MCF 10A (cell line): ENCODE results near the gene PLD5. TPM values are rescaled to one million over a fixed set of nuclear protein-coding genes. Genes with fewer than 3 reads are reported as not detected.

ENCODE experiments used
- BruUV-seq: library from RNA; stranded (reverse); fragments of 400-500 nt; replicated peaks from 2 replicates; lab custom pipeline; 2021; lab: Mats Ljungman, UMichigan
- CTCF ChIA-PET: fragments of 300-600 bp; sonication (Branson Sonifier 250); formaldehyde crosslinking; extraction: SDS; loops from one replicate; lab custom pipeline; 2021; ENCODE audit warnings: antibody characterized with exemption, inconsistent platforms; lab: Yijun Ruan, JAX
- POLR2A ChIA-PET: fragments of 300-600, 350-650 bp; sonication (Branson Sonifier 250); formaldehyde crosslinking; extraction: SDS; loops from one replicate; lab custom pipeline; 2020; ENCODE audit warnings: antibody characterized with exemption, inconsistent platforms; lab: Yijun Ruan, JAX
- DNase-seq: peaks from one replicate; pipeline ENCODE4 v3.0.0-alpha.2; 2018; ENCODE audit not compliant: unreplicated experiment
- H3K27ac Mint-ChIP-seq: one replicate; pipeline ENCODE4 v1.8.0; 2022; ENCODE audit warnings: mild to moderate bottlenecking, low read depth, mixed read lengths; ENCODE audit not compliant: unreplicated experiment
- H3K27me3 Mint-ChIP-seq: one replicate; pipeline ENCODE4 v1.8.0; 2022; ENCODE audit warnings: mixed read lengths; ENCODE audit not compliant: insufficient read depth, unreplicated experiment
- H3K36me3 Mint-ChIP-seq: one replicate; pipeline ENCODE4 v1.8.0; 2022; ENCODE audit warnings: mild to moderate bottlenecking, moderate library complexity, mixed read lengths; ENCODE audit not compliant: insufficient read depth, unreplicated experiment
- H3K4me1 Mint-ChIP-seq: one replicate; pipeline ENCODE4 v1.8.0; 2022; ENCODE audit warnings: mixed read lengths; ENCODE audit not compliant: insufficient read depth, unreplicated experiment
- H3K4me3 Mint-ChIP-seq: one replicate; pipeline ENCODE4 v1.8.0; 2022; ENCODE audit warnings: mild to moderate bottlenecking, moderate library complexity, mixed read lengths; ENCODE audit not compliant: unreplicated experiment
- H3K9me3 Mint-ChIP-seq: one replicate; pipeline ENCODE4 v1.8.0; 2022; ENCODE audit warnings: mixed read lengths; ENCODE audit not compliant: unreplicated experiment
- CTCF ChIP-seq: fragments of 200-600 bp; IDR thresholded peaks from one replicate; pipeline ENCODE4 v1.8.0; 2022; ENCODE audit warnings: antibody characterized with exemption, mild to moderate bottlenecking; ENCODE audit not compliant: unreplicated experiment
- intact Hi-C: fragments of 100-400 bp; cut with micrococcal nuclease; formaldehyde crosslinking; loops from 2 replicates; pipeline ENCODE4 v1.14.1; 2022
- total RNA-seq: library from RNA; stranded (reverse); gene quantifications from 2 replicates; pipeline ENCODE4 v1.2.3, GENCODE V29; 2022

PLD5 gene
- total RNA-seq, 1 experiment from 2014 or later, result 18.3 TPM

GRCh38 chr1:242404296-242404695 is 120.2 kb downstream of the PLD5 start:
- peaks cover 10% of the 10 kb centered on the region for H3K9me3 Mint-ChIP-seq
- peaks cover 5% of the 10 kb centered on the region for H3K4me1 Mint-ChIP-seq
- no peak overlapping the region for H3K4me3 Mint-ChIP-seq
- BruUV-seq, result no TSS peak
- no peak for DNase-seq
- CTCF ChIA-PET, result interaction anchor here (0.8 to 2.2 kb wide), 4 partner anchors 9 to 51 kb away, joined by 3 to 6 read pairs (median 5); no protein-coding TSS in a partner anchor
- intact Hi-C loops, result no loop called here
- no peak for TF ChIP-seq CTCF
- no peaks in the 10 kb centered on the region for H3K27me3 Mint-ChIP-seq
- no peak overlapping the region for H3K27ac Mint-ChIP-seq
- no peaks in the 10 kb centered on the region for H3K36me3 Mint-ChIP-seq
- POLR2A ChIA-PET, result no interaction called here

- no peaks in the 10 kb centered on the region for H3K9me3 Mint-ChIP-seq
- no peak overlapping the region for H3K4me3 Mint-ChIP-seq
- H3K27ac Mint-ChIP-seq, result no peak overlapping the region
- H3K27me3 Mint-ChIP-seq, result no peaks in the 10 kb centered on the region
- H3K4me1 Mint-ChIP-seq, result peaks cover 5% of the 10 kb centered on the region
- POLR2A ChIA-PET, result no interaction called here
- no peak for DNase-seq
- intact Hi-C loops, result no loop called here
- CTCF ChIA-PET, result interaction anchor here (0.7 to 2.2 kb wide), 5 partner anchors 11 to 52 kb away, joined by 3 to 6 read pairs (median 5); no protein-coding TSS in a partner anchor
- no peak for TF ChIP-seq CTCF
- no peaks in the 10 kb centered on the region for H3K36me3 Mint-ChIP-seq
- no TSS peak for BruUV-seq
Measured at GRCh38 chr1:242402956-242403355, 121.5 kb downstream of the PLD5 start.

DNA sequence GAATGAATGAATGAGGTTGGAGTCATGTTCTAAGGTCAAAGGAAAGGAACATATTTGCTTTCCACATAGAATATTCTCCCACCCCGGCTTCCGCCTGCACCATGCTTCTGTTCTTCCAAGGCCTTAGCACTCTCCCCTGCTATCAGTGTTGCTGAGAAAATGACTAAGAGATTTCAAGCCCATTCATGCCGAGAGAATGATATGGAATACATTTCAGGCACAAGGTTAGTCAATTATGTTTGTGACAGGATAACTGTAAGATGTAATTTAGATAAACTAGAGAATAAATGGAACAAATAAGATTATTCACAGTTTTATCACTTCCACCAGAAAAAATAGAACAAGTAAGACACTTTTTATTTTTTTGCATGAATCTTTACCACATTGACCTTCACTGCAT is 122.6 kb downstream of the PLD5 start:
- intact Hi-C loops, result no loop called here
- no peaks in the 10 kb centered on the region for H3K9me3 Mint-ChIP-seq
- BruUV-seq, result no TSS peak
- no peak overlapping the region for H3K27ac Mint-ChIP-seq
- no peak for DNase-seq
- H3K4me1 Mint-ChIP-seq, result peaks cover 5% of the 10 kb centered on the region
- ChIA-PET POLR2A (no interaction called here), CTCF (no interaction called here)
- no peaks in the 10 kb centered on the region for H3K36me3 Mint-ChIP-seq
- no peak overlapping the region for H3K4me3 Mint-ChIP-seq
- no peaks in the 10 kb centered on the region for H3K27me3 Mint-ChIP-seq
- no peak for TF ChIP-seq CTCF

- Mint-ChIP-seq H3K27me3 (no peaks in the 10 kb centered on the region), H3K27ac (no peak overlapping the region), H3K4me3 (no peak overlapping the region), H3K9me3 (no peaks in the 10 kb centered on the region), H3K4me1 (no peaks in the 10 kb centered on the region), H3K36me3 (no peaks in the 10 kb centered on the region)
- no TSS peak for BruUV-seq
- TF ChIP-seq CTCF, result no peak
- POLR2A ChIA-PET, result interaction anchor here (0.7 kb wide), 1 partner anchor 339 kb away, joined by 3 read pairs; no protein-coding TSS in a partner anchor
- CTCF ChIA-PET, result no interaction called here
- DNase-seq, result no peak
- intact Hi-C loops, result no loop called here
Measured at GRCh38 chr1:242398351-242398750, 126.1 kb downstream of the PLD5 start.
